Stimulated activated CD8-positive, alpha-beta memory T cell treated with anti-CD3 and anti-CD28 coated beads, Interleukin-15, amount 100 ng/mL, for 4 hours (primary cell): ENCODE measurements around the gene HOXA3.

Experiments
- DNase-seq, 2 donors: peaks; one replicate each; pipeline ENCODE4 v3.0.0-alpha.2; 2020; ENCODE audit warnings: low read depth in 2 of 2

Gene HOXA3

DNA sequence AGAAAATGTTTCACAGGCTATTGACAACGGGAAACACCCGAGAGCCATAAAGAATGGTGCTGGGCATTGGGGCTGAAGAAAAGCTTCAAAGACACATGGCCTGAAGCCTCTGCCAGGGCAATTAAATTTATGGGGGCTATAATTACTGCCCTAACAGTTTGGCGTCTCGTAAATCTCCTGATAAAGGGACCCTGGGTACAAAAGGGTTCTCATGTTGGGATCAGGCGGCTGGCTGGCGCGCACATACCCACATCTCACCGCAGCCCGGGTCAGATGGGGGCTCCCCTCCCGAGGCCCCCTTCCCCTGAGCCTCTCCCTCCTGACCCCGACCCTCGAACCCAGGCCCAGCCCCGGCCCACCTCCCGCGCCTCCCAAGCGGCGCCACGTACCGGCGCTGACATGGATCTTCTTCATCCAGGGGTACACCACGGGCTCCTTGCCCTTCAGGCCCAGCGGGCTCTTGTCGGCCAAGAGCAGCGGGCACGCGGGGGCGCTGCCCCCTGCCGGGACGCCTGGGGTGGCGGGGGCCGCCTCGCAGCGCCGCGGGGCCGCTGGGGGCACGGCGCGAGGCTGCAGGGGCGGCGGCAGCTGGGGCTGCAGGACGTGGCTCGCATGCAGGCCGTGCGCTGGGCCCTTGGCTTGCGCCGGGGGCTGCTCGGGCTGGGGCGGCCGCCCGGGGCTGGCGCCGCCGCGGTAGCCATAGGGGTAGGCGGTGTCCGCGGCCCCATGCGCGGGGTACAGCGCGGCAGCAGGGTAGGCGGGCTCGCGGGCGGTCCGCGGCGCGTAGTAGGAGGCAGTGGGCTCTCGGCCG, 22.4 kb downstream of the HOXA3 start:
- no peak for DNase-seq

DNA sequence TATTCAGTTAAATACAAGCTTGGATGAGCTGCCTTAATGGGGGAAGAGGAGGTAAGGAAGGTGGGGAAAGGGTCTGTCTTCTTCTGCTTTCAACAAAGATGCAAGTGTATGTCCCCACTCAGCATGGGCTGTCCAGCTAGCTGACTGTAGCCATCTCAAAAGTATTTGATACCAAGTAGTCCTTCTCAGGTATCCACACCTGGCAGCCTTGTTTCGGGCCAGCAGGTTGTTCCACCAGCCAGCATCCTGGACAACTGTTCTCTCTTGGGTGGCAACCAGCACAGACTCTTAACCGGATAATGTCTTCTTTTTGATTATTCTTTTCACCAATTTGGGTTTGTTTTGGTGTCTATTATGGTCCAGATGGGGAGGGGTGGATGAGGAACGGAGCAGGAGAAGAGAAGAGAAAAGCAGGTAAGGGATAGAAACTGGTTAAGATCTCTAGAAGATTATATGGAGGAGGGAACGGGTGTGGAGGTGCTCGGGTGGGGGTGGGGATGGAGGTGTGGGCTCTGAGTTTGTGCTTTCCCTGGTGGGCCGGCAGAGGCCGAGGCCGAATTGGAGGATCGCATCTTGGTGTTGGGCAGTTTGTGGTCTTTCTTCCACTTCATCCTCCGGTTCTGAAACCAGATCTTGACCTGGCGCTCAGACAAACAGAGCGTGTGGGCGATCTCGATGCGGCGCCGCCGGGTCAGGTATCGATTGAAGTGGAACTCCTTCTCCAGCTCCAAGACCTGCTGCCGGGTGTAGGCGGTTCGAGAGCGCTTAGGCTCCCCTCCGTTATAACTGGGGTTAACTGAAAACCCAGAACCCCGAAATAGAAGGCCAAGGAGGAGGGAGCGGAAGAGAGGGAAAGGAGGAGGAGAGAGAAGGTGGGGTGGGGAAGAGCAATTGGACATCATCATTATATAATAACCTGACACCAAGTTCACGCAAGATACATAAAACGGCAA, 23.3 kb downstream of the HOXA3 start:
- DNase-seq, result no peak

DNA sequence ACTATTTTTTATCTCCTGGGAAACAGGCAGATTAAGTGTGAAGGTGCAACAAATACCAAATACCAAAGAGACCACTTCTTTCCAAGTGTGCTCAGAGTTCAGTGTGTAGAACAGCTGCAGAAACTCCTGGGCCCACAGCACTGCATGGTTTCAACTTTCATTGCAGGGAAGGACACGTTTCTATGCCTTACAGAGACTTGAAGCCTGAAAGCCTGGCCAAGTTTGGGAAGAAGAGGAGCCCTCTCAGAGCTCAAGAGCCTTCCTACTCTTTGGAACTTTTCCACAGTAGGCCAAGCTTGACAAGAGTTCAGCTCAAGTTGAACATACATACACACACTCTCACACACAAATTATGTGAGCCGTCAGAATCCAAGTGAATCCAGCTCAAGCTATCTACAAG, 24.3 kb downstream of the HOXA3 start:
- DNase-seq, result no peak

- DNase-seq, result no peak
These were observed 25.6 kb downstream of the HOXA3 start for GRCh38 chr7:27126596-27127327.

DNA sequence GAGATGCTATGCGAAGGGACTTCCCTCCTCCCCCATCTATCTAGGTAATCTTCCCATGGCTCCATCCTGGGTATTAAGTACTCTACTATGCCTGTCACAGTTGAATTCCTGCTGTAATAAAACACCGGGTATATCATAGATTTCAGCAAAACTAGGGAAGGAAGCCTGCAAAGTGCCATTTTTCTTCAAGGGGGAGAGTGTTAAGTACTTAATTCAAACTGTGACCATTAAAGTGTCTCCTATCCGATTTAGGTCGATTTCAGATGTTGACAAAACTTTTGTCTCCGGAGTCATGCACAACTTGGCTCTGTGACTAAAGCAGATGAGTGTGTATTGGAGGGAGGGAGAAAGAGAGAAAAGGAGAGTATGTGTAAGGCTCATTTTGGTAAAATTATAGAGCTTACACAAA, 26.4 kb downstream of the HOXA3 start:
- DNase-seq, result no peak

- DNase-seq, result no peak
These were observed 27.3 kb downstream of the HOXA3 start for GRCh38 chr7:27124902-27125689.

- DNase-seq, result no peak
These were observed 28.1 kb downstream of the HOXA3 start for GRCh38 chr7:27124096-27124901.

DNA sequence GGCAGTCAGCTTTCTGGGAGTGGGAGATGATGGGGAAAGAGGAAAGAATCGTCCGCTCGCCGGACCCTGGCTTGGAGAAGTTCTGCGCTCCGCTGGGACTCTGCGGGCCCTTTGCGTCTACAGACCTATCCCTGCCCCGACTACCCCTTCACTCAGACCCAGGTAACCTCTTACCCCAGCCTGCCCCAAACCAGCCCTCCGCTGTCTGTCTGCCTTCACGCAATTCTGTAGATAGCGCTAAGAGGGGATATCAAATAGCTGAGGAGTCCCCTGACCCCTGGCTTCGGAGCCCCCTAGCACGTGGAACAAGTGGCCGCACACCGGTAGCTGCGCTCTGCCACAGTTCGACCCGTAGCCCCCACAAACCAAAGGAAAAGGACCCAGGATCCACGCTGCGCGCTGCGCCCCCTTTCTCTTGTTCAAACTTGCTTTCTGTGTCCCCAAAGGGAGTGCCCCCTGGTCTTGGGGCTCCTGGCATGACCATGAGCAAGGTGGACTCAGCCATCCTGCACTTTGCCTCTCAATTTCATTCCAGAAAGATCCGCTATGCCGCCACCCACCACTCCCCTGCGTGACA, 28.8 kb downstream of the HOXA3 start:
- DNase-seq, result no peak

DNA sequence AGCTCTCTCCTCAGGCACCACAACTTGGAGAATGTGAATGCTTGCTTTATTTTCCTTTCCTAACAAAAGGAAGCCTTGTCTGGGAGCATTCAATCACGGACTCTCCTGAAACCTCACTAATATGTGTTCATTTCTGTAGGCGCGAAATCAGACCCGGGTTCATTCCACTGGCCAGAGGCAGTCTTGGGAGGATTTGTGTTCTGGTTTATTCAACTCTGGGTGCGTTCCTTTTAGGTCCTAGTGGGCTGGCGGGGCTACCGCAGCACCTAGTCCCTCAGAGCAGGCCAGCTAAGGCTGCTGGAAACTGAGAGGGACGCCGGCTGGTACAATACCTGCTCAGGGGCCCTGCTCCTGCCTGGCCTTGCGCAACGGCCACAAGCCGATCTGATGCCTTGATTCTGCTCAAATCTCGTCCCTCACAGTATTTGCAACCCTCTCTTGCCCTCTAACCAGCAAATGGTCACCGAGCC, 29.3 kb downstream of the HOXA3 start:
- no peak for DNase-seq

- no peak for DNase-seq
These were observed 30.1 kb downstream of the HOXA3 start for GRCh38 chr7:27122077-27122910.

GRCh38 chr7:27121684-27122076, 30.7 kb downstream of the HOXA3 start:
- no peak for DNase-seq

DNA sequence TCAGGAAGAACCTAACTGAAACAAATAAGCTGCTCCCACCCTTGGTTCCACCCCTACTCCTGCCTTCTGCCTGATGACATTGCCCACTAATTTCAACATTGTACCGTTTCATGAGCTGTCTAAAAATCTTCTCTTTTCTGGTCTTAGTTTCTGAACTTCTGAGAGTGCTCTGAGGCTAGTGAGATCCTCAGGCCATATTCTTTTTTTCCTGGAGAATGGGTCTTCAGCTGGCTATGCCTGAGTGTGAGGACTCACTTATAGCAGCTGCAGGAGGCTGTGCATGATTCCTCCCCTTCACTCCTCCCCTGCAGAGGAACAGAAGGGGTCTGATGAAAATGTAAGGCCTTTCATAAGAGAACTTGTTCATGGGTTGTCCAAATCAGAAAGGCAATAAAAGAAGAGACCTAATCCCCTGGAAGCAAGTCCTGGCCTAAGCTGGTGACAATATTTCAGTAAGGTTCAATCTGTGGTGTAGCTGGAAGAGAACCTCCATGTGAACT, 32.9 kb downstream of the HOXA3 start:
- no peak for DNase-seq

GRCh38 chr7:27118580-27118979, 33.8 kb downstream of the HOXA3 start:
- no peak for DNase-seq

DNA sequence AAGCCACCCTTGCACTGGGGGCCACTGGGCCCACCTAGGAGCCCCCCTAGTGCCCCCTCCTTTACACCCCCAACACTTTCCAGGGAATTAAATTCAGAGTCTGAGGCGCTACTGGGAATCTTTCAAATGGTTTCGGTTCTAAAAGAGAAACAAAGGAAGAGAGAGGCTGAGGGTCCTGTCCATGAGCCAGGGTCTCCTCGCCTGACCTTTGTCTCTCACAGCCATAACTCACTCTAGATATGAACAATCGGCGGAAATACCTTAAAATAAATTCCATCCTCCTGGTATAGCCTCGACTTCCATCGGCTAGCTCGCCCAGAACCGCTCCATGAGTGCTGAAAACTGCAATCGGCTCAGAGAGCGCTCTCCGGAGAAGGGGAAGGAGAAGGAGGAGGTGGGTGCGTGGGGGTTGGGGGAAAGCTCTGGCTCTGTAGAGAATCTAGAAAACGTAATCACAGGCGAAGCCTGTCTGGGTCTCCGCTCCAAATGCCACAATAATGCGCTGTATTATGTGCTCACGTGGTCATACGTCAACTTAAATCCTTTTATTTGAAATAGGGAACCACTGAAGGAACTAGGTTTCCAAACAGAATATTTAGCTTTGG, 34.4 kb downstream of the HOXA3 start:
- DNase-seq, result no peak

GRCh38 chr7:27116962-27117886, 35.2 kb downstream of the HOXA3 start:
- no peak for DNase-seq

DNA sequence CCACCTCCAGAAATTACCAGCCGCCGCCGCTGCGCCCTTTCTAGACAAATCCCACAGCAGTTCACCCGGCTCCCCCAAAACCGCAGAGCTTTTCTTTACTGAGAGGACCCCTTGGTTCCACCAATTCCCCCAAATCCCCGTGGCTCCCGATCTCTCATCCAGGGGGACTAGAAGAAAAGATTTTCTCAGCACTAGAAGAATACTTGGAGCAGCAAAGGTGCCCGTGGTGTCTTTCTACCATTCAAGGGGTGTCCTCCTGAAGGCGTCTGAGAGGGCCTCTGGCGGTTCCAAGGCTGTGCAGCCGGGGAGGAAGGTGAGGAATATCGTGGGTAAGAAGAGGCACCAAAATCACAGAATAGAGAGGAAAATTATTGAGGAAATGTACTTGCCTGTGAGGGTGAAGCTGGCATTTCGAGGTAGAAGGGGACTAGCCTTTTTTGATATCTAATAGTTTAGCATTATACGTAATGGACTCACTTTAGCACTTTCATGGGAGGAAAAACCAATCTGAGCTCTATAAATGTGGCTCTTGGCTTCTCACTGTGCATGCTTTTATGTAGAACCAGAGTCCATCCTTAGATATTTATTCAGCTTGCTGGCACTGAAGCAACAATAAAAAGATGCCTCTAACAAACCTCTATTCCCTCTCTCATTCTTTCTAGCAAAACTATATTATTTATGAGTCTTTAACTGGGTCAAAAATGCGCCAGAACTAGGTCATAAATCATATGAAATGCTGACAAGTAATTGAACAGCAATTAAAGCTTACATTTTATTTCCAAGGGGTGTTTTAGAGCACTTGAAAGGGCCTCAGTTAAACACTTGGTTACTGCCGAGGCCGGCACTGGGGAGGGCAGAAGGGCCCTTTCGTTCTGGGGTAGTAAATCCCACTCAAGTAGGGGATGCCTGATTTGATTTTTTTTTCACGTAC, 36.1 kb downstream of the HOXA3 start:
- no peak for DNase-seq
